SK-N-SH treated with all-trans-retinoic acid at 6 μM for 48 hours (cell line): ENCODE measurements around the gene STX1B.

ENCODE experiments used
- CSDC2 ChIP-seq: fragments of 250-450 bp; sonication (Bioruptor Pico); IDR thresholded peaks from 2 replicates; pipeline ENCODE4 v1.5.0; 2020; ENCODE audit warnings: mild to moderate bottlenecking, moderate library complexity
- OSR1 ChIP-seq: fragments of 250-450 bp; sonication (Bioruptor Pico); IDR thresholded peaks from 2 replicates; pipeline ENCODE4 v1.8.0; 2022; ENCODE audit warnings: moderate library complexity, mild to moderate bottlenecking, inconsistent platforms
- PATZ1 ChIP-seq: fragments of 250-450 bp; sonication (Bioruptor Pico); IDR thresholded peaks from 2 replicates; pipeline ENCODE4 v1.8.0; 2020; ENCODE audit warnings: mild to moderate bottlenecking, moderate library complexity, borderline replicate concordance
- SNAI2 ChIP-seq: fragments of 250-450 bp; sonication (Bioruptor Pico); IDR thresholded peaks from 2 replicates; pipeline ENCODE4 v1.5.0; 2020; ENCODE audit warnings: mild to moderate bottlenecking, moderate library complexity
- TOX ChIP-seq: fragments of 250-450 bp; sonication (Bioruptor Pico); IDR thresholded peaks from 2 replicates; pipeline ENCODE4 v1.8.0; 2021; ENCODE audit warnings: mild to moderate bottlenecking, moderate library complexity, borderline replicate concordance
- ZFP3 ChIP-seq: fragments of 250-450 bp; sonication (Bioruptor Pico); IDR thresholded peaks from 2 replicates; pipeline ENCODE4 v1.5.0; 2020; ENCODE audit warnings: mild to moderate bottlenecking, moderate library complexity
- ZFP30 ChIP-seq: fragments of 450-650 bp; formaldehyde crosslinking; IDR thresholded peaks from 2 replicates; pipeline ENCODE4 v1.5.0; 2022; ENCODE audit warnings: mild to moderate bottlenecking, moderate library complexity
- ZNF70 ChIP-seq: fragments of 450-650 bp; formaldehyde crosslinking; IDR thresholded peaks from 2 replicates; pipeline ENCODE4 v1.5.0; 2020; ENCODE audit warnings: mild to moderate bottlenecking, moderate library complexity
- ZNF8 ChIP-seq: fragments of 450-650 bp; formaldehyde crosslinking; IDR thresholded peaks from 2 replicates; pipeline ENCODE4 v1.5.0; 2020; ENCODE audit warnings: mild to moderate bottlenecking, moderate library complexity
- TF ChIP-seq, protein P1 (sequence below): fragments of 250-450 bp; sonication (Bioruptor Pico); IDR thresholded peaks from 2 replicates; pipeline ENCODE4 v1.5.1; 2020; ENCODE audit warnings: low read depth, mild to moderate bottlenecking, moderate library complexity

DNA sequence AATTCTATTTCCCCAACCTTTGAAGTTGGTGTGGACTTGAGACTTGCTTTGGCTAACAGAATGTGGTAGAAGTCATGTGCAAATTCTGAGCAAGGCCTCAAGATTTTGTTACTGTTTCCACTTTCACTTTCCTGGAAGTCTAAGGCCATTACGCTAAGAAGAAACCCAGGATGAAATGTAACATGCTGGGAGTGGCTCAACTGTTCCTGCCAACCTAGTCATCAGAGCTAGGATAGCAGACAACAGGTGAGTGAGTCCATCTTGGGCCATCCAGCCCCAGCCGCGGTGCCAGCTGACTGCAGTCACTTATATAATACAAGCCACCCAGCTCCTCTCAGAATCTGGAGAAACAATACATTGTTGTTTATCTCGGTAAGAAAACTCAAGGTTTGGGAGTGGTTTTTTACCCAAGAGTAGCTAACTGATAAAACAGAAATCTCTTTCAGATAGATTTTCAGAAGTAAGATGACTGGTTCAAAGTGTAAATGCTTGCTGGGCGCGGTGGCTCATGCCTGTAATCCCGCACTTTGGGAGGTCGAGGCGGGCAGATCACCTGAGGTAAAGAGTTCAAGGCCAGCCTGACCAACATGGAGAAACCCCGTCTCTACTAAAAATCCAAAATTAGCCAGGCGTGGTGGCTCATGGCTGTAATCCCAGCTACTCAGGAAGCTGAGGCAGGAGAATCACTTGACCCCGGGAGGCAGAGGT, 12.3 kb upstream of the STX1B start:
- TF ChIP-seq ZFP30 (CRISPR knock-in tag) = no peak
- TF ChIP-seq ZNF8 (CRISPR knock-in tag) = no peak
- no peak for TF ChIP-seq TOX
- TF ChIP-seq, protein P1, sequence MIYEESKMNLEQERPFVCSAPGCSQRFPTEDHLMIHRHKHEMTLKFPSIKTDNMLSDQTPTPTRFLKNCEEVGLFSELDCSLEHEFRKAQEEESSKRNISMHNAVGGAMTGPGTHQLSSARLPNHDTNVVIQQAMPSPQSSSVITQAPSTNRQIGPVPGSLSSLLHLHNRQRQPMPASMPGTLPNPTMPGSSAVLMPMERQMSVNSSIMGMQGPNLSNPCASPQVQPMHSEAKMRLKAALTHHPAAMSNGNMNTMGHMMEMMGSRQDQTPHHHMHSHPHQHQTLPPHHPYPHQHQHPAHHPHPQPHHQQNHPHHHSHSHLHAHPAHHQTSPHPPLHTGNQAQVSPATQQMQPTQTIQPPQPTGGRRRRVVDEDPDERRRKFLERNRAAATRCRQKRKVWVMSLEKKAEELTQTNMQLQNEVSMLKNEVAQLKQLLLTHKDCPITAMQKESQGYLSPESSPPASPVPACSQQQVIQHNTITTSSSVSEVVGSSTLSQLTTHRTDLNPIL (CRISPR knock-in tag) = no peak
- TF ChIP-seq PATZ1 (CRISPR knock-in tag) = no peak
- no peak for TF ChIP-seq SNAI2 (CRISPR knock-in tag)
- no peak for TF ChIP-seq CSDC2 (CRISPR knock-in tag)
- no peak for TF ChIP-seq ZNF70 (CRISPR knock-in tag)
- no peak for TF ChIP-seq ZFP3 (CRISPR knock-in tag)
- no peak for TF ChIP-seq OSR1
